Liver (tissue), 3 donors: ENCODE measurements around the gene MYO18B.

Experiments
- GABPA ChIP-seq, 2 donors: IDR thresholded peaks in 1 of 2; conservative IDR thresholded peaks in 1 of 2; 2 replicates each; pipeline ENCODE4 v1.6.1; 2016; ENCODE audit warnings: antibody characterized with exemption in 2 of 2, mild to moderate bottlenecking in 1 of 2, moderate library complexity in 1 of 2
- JUND ChIP-seq, 2 donors: IDR thresholded peaks; 2 replicates each; pipeline ENCODE4 v1.6.1; 2016; ENCODE audit warnings: antibody characterized with exemption in 2 of 2
- MAX ChIP-seq: IDR thresholded peaks from 2 replicates; pipeline ENCODE4 v1.6.1; 2016; ENCODE audit warnings: antibody characterized with exemption
- TF ChIP-seq, protein P1 (sequence below): fragments of 150-350 bp; IDR thresholded peaks from 2 replicates; pipeline ENCODE4 v1.5.1; 2017; ENCODE audit warnings: improper control_type of control experiment, low read depth, low read length; ENCODE audit not compliant: missing input control
- donor health status: healthy.
- donor health status: healthy.

- TF ChIP-seq GABPA (IDR thresholded peaks at IDR 0.05 in 1 of 2, conservative IDR thresholded peaks at IDR 0.05 in 1 of 2) = no peak
- TF ChIP-seq, protein P1, sequence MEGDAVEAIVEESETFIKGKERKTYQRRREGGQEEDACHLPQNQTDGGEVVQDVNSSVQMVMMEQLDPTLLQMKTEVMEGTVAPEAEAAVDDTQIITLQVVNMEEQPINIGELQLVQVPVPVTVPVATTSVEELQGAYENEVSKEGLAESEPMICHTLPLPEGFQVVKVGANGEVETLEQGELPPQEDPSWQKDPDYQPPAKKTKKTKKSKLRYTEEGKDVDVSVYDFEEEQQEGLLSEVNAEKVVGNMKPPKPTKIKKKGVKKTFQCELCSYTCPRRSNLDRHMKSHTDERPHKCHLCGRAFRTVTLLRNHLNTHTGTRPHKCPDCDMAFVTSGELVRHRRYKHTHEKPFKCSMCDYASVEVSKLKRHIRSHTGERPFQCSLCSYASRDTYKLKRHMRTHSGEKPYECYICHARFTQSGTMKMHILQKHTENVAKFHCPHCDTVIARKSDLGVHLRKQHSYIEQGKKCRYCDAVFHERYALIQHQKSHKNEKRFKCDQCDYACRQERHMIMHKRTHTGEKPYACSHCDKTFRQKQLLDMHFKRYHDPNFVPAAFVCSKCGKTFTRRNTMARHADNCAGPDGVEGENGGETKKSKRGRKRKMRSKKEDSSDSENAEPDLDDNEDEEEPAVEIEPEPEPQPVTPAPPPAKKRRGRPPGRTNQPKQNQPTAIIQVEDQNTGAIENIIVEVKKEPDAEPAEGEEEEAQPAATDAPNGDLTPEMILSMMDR = no peak
- TF ChIP-seq JUND (IDR thresholded peaks at IDR 0.05) = no peak
- TF ChIP-seq MAX = no peak
Observed at GRCh38 chr22:26055693-26056092, 313.7 kb downstream of the MYO18B start.
